Upper lobe of right lung (tissue), 1 donor: Measurements from ENCODE around the gene FAP. TPM values are rescaled to one million over a fixed set of nuclear protein-coding genes. Genes with fewer than 3 reads are reported as not detected.

Experiments
- ATAC-seq: fragments of 200-7000 bp; cut with Tn5 transposase; one replicate; pipeline ENCODE4 v1.9.1; 2020; ENCODE audit warnings: mild to moderate bottlenecking, moderate library complexity
- DNase-seq: peaks from one replicate; pipeline ENCODE4 v3.0.0-alpha.2; 2020
- H3K27ac ChIP-seq: fragments of 200-600 bp; one replicate; pipeline ENCODE4 v1.8.0; 2022
- H3K27me3 ChIP-seq: fragments of 200-600 bp; one replicate; pipeline ENCODE4 v1.8.0; 2022; ENCODE audit warnings: mild to moderate bottlenecking
- H3K36me3 ChIP-seq: fragments of 200-600 bp; one replicate; pipeline ENCODE4 v1.8.0; 2022
- H3K4me1 ChIP-seq: fragments of 200-600 bp; one replicate; pipeline ENCODE4 v1.8.0; 2022
- H3K4me3 ChIP-seq: fragments of 200-600 bp; one replicate; pipeline ENCODE4 v1.8.0; 2022; ENCODE audit warnings: mild to moderate bottlenecking
- H3K9me3 ChIP-seq: fragments of 200-600 bp; one replicate; pipeline ENCODE4 v1.8.0; 2022
- intact Hi-C: fragments of 100-400 bp; cut with DNase I; formaldehyde crosslinking; loops from one replicate; pipeline ENCODE4 v1.11.0; 2022
- total RNA-seq: library from RNA; stranded (reverse); fragmentation: NEBNext Ultra II Directional; extraction: Animal tissue kit (Norgen Biotek cat#: 25700); gene quantifications from one replicate; pipeline ENCODE4 v1.2.1, GENCODE V29; 2021
- TF ChIP-seq, protein P1 (sequence below): fragments of 200-600 bp; IDR thresholded peaks from one replicate; pipeline ENCODE4 v1.8.0; 2022; ENCODE audit warnings: antibody characterized with exemption
- donor health status: DM: no; HTN: yes; CAD: no; lungs with severe emphysema.

The FAP gene
- total RNA-seq, 1 donor from 2014 or later = 5.4 TPM

DNA sequence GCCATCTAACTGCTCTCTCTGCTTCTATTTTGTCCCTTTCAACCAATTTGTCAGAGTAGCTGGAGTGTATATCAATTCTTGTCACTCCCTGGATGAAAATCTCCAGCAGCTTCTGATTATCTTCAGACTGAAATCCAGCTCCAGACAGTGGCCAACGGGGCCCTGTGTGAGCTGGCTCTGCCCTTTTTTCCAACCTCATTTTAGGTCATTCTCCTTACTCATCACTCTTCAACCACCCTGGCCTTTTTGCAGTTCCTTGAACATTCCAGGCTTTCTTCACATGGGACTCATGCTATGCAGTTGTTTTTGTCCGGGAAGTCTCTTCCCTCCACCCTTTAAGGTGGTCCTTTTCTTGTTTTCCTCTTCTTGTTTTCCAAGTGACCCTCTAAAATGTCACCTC, 15.4 kb upstream of the FAP start:
- DNase-seq = no peak
- Histone ChIP-seq H3K4me1 (peaks cover 17% of the 10 kb centered on the region), H3K27ac (no peak overlapping the region), H3K27me3 (no peaks in the 10 kb centered on the region), H3K9me3 (no peaks in the 10 kb centered on the region), H3K36me3 (no peaks in the 10 kb centered on the region), H3K4me3 (no peak overlapping the region)
- intact Hi-C loops = no loop called here
- ATAC-seq = no peak
- TF ChIP-seq, protein P1, sequence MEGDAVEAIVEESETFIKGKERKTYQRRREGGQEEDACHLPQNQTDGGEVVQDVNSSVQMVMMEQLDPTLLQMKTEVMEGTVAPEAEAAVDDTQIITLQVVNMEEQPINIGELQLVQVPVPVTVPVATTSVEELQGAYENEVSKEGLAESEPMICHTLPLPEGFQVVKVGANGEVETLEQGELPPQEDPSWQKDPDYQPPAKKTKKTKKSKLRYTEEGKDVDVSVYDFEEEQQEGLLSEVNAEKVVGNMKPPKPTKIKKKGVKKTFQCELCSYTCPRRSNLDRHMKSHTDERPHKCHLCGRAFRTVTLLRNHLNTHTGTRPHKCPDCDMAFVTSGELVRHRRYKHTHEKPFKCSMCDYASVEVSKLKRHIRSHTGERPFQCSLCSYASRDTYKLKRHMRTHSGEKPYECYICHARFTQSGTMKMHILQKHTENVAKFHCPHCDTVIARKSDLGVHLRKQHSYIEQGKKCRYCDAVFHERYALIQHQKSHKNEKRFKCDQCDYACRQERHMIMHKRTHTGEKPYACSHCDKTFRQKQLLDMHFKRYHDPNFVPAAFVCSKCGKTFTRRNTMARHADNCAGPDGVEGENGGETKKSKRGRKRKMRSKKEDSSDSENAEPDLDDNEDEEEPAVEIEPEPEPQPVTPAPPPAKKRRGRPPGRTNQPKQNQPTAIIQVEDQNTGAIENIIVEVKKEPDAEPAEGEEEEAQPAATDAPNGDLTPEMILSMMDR = no peak

DNA sequence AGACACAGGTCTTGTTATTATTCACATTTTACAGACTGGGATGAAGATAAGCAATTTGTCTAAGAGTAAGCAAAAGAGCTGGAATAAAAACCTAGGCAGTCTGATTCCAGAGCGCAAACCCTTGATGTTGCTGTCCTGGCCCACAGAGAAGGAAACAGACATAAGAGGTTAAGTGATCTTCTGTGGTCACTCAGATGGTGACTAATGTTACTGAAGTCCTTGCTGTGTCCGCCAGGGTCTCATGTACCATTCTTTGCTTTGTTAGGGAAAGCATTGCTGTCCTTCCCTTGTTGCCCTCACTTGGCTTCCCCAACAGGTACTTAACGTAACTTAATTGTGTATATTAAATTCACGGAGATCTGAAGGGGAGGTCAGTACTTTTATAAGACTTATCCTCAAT, 14.9 kb upstream of the FAP start:
- no peaks in the 10 kb centered on the region for H3K9me3 ChIP-seq
- no peak overlapping the region for H3K4me3 ChIP-seq
- H3K27ac ChIP-seq = no peak overlapping the region
- peaks cover 17% of the 10 kb centered on the region for H3K4me1 ChIP-seq
- no peaks in the 10 kb centered on the region for H3K36me3 ChIP-seq
- H3K27me3 ChIP-seq = no peaks in the 10 kb centered on the region
- TF ChIP-seq, protein P1 = no peak
- DNase-seq (no peak), ATAC-seq (no peak)
- intact Hi-C loops = no loop called here

DNA sequence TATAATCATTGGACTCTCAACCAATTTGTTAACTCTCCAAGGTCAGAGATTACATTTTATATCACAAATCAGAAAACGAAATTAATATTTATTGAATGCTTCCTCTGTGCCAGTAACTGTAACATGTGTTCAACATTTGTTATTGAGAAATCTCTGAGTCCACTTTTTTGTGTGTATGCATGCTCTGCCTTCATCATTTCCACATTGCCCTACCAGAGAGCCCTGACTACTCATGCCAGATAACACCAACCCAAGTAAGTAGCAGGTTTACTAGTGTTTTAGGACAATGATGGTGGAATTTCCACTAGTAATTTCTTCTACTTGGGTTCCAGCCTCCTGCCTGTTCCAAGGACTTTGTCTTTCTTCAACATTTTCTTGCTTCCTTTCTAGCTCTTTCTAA, 14.2 kb upstream of the FAP start:
- ATAC-seq (no peak), DNase-seq (no peak)
- TF ChIP-seq, protein P1 = no peak
- no peaks in the 10 kb centered on the region for H3K36me3 ChIP-seq
- no peaks in the 10 kb centered on the region for H3K9me3 ChIP-seq
- H3K27ac ChIP-seq = no peak overlapping the region
- peaks cover 17% of the 10 kb centered on the region for H3K4me1 ChIP-seq
- intact Hi-C loops = no loop called here
- H3K4me3 ChIP-seq = no peak overlapping the region
- H3K27me3 ChIP-seq = no peaks in the 10 kb centered on the region

DNA sequence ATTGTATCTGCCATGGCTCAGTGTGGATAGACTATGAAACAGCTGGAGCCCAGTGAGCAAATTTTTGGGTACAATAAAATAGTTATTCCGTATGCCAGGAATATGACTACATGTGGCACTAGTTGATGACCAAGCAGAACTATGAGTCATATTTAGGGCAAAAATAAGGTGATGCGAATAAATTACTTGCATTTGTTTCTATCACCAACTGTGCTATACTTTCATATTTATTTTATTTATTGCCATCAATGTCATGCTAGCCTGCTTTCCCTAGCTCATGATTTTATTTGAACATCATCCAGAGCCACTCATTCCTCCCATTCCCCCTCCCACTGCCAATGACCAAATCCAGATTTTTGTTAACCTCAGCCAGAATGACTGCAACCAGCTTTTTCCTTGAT, 13.3 kb upstream of the FAP start:
- H3K27ac ChIP-seq = no peak overlapping the region
- ATAC-seq (no peak), DNase-seq (no peak)
- peaks cover 11% of the 10 kb centered on the region for H3K4me1 ChIP-seq
- H3K9me3 ChIP-seq = no peaks in the 10 kb centered on the region
- intact Hi-C loops = no loop called here
- H3K36me3 ChIP-seq = no peaks in the 10 kb centered on the region
- TF ChIP-seq, protein P1 = no peak
- no peak overlapping the region for H3K4me3 ChIP-seq
- no peaks in the 10 kb centered on the region for H3K27me3 ChIP-seq

DNA sequence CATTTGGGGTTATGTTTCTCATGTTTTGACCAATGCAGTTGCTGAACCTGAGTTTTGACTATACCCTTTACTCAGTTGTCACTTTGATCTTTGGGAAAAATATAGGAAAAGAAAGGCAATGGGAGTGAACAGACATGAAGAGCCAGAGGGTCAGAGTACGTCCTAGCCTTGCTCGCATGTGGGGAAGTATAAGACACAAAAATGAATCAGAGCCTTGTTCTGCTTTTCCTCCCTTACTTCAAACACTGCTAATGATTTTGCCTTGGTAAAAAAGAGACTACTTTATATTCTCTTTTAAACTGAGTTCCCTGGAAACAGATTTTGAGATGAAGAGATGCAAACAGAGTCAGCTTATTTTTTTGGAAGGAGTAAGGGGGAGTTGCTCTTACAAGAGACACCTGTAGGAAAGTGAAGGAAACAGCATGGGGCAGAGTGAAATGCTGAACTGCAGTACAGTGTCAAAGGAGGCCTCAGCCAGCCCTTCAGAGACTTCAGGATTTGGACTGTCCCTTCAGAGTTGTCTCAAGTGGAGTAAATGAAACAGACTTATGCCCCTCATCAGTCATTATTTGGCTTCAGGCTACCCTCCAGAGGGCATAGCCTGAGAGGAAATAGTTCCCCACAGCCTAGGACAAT, 11.1 kb upstream of the FAP start:
- no peaks in the 10 kb centered on the region for H3K4me1 ChIP-seq
- TF ChIP-seq, protein P1 = no peak
- H3K36me3 ChIP-seq = no peaks in the 10 kb centered on the region
- no peak overlapping the region for H3K4me3 ChIP-seq
- no peak overlapping the region for H3K27ac ChIP-seq
- no peaks in the 10 kb centered on the region for H3K27me3 ChIP-seq
- intact Hi-C loops = no loop called here
- no peaks in the 10 kb centered on the region for H3K9me3 ChIP-seq
- no peak for DNase-seq
- ATAC-seq = no peak

DNA sequence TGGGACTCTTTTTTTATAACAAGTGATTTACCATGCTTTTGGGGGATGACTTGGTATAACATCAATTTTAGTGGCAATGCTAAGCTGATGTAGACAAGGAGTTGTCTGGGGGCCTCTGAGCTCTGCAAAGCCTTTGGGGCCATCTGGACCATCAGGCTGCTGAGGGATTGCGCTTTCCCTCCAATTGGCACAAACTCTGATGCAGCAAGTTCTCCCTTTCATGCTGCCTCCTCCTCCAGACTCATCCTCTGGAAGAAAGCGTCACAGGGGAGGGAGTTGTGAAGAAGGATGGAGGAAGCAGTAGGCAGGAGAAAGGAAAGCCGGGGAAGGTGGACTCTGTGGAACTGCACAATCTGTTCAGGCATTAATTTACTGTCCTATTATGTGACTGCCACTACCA, 10.2 kb upstream of the FAP start:
- H3K27ac ChIP-seq = no peak overlapping the region
- TF ChIP-seq, protein P1 = no peak
- no peak overlapping the region for H3K4me3 ChIP-seq
- H3K36me3 ChIP-seq = no peaks in the 10 kb centered on the region
- no peaks in the 10 kb centered on the region for H3K27me3 ChIP-seq
- intact Hi-C loops = no loop called here
- no peaks in the 10 kb centered on the region for H3K4me1 ChIP-seq
- no peaks in the 10 kb centered on the region for H3K9me3 ChIP-seq
- no peak for ATAC-seq
- DNase-seq = no peak
